Smooth muscle cell (in vitro differentiated cells): ENCODE measurements around the gene PCSK9. TPM values are rescaled to one million over a fixed set of nuclear protein-coding genes. Genes with fewer than 3 reads are reported as not detected.

Source experiments
- DNase-seq: peaks from one replicate; lab custom pipeline; 2025; ENCODE audit not compliant: unreplicated experiment; lab: John Stamatoyannopoulos, UW
- H2AFZ ChIP-seq: fragments of 200-600 bp; sonication (generic); 2 replicates; pipeline ENCODE4 v1.6.0; 2016; ENCODE audit warnings: antibody characterized with exemption, low read depth, mild to moderate bottlenecking
- H3F3A ChIP-seq: fragments of 200-600 bp; sonication (generic); 2 replicates; pipeline ENCODE4 v1.6.0; 2017; ENCODE audit warnings: antibody characterized with exemption, low read depth
- H3K27ac ChIP-seq: fragments of 200-600 bp; sonication (generic); 2 replicates; pipeline ENCODE4 v1.5.1; 2016; ENCODE audit warnings: low read depth, mild to moderate bottlenecking
- H3K27me3 ChIP-seq: fragments of 200-600 bp; sonication (generic); 2 replicates; pipeline ENCODE4 v1.6.1; 2016; ENCODE audit warnings: low read depth, mild to moderate bottlenecking
- H3K36me3 ChIP-seq: fragments of 200-600 bp; sonication (generic); 2 replicates; pipeline ENCODE4 v1.5.1; 2016; ENCODE audit warnings: low read depth
- H3K4me1 ChIP-seq: fragments of 200-600 bp; sonication (generic); 2 replicates; pipeline ENCODE4 v1.5.1; 2016; ENCODE audit warnings: low read depth
- H3K4me2 ChIP-seq: fragments of 200-600 bp; sonication (generic); 2 replicates; pipeline ENCODE4 v1.6.0; 2016; ENCODE audit warnings: mild to moderate bottlenecking
- H3K4me3 ChIP-seq: fragments of 200-600 bp; sonication (generic); 2 replicates; pipeline ENCODE4 v1.5.1; 2016; ENCODE audit warnings: mild to moderate bottlenecking
- H3K79me2 ChIP-seq: fragments of 200-600 bp; sonication (generic); 2 replicates; pipeline ENCODE4 v1.6.0; 2016; ENCODE audit warnings: low read depth, mild to moderate bottlenecking
- H3K9ac ChIP-seq: fragments of 200-600 bp; sonication (generic); 2 replicates; pipeline ENCODE4 v1.6.0; 2016; ENCODE audit warnings: low read depth
- H3K9me3 ChIP-seq: fragments of 200-600 bp; sonication (generic); replicated peaks from 2 replicates; pipeline ENCODE4 v1.5.1; 2016; ENCODE audit warnings: low read depth
- H4K20me1 ChIP-seq: fragments of 200-600 bp; sonication (generic); 2 replicates; pipeline ENCODE4 v1.6.0; 2016; ENCODE audit warnings: low read depth
- WGBS: methylation state at CpG from one replicate; pipeline ENCODE4 v1.1.7; 2016; ENCODE audit warnings: low lambda C conversion rate; 5-methylcytosine and 5-hydroxymethylcytosine counted together
- polyA plus RNA-seq: library from polyadenylated mRNA; unstranded; fragments of >200 nt; fragmentation: Nextera tagmentation; extraction: Ambion mirVana; gene quantifications from 2 replicates; pipeline ENCODE4 v1.2.1, GENCODE V29; 2016
- total RNA-seq: library from RNA; depleted of rRNA; stranded (reverse); fragments of >200 nt; gene quantifications from 2 replicates; pipeline ENCODE4 v1.2.3, GENCODE V29; 2014
- TF ChIP-seq, protein P1 (sequence below): fragments of 200-600 bp; sonication (generic); IDR thresholded peaks from 2 replicates; pipeline ENCODE4 v1.5.1; 2017; ENCODE audit warnings: borderline replicate concordance, mild to moderate bottlenecking, antibody characterized with exemption; ENCODE audit not compliant: insufficient read depth, poor library complexity, severe bottlenecking

PCSK9 gene
- total and polyA plus RNA-seq, 2 experiments from 2014 or later = 0.18 to 0.70 TPM

DNA sequence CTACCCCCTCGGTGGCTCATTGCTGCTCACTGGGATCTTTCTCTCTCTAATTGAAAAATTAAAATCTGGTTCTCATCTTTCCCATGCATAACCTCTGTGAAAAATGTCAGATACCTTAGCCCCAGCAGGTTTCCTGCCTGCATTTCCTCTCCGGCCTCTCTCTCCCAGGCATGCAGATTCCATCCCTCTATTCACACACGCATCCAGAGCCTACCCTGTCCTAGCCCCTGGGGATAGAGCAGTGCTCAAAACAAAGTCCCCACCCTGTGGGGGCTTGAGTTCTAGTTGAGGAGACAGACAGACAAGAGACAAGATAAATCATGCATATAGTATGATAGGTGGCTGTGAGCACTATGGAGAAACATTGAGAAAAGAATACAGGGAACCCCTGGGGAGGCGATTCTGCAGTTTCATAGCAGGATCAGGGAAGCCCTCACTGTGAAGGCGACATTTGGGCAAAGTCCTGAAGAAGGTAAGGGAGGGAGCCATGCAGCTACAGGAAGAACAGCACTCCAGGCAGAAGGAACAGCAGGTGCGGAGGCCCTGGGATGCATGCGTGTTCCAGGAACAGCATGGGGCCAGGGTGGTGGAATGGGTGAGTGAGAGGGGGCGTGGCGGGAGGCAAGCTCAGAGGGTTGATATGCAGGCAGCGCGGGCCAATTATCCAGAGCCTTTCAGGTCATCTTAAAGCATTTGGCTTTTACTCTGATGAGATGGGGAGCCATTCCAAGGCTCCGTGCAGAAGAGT, 44.2 kb upstream of the PCSK9 start:
- Histone ChIP-seq H3K4me2 (no peak overlapping the region), H3K27ac (no peak overlapping the region), H3K36me3 (no peaks in the 10 kb centered on the region), H3K79me2 (no peaks in the 10 kb centered on the region), H3K4me3 (no peak overlapping the region), H2AFZ (no peak overlapping the region), H3F3A (no peaks in the 10 kb centered on the region), H4K20me1 (no peaks in the 10 kb centered on the region), H3K4me1 (no peaks in the 10 kb centered on the region), H3K9me3 (no peaks in the 10 kb centered on the region), H3K9ac (no peak overlapping the region), H3K27me3 (peaks cover 52% of the 10 kb centered on the region)
- no peak for DNase-seq
- WGBS = 44% methylated on average over 12 of the region's 12 CpGs
- TF ChIP-seq, protein P1, sequence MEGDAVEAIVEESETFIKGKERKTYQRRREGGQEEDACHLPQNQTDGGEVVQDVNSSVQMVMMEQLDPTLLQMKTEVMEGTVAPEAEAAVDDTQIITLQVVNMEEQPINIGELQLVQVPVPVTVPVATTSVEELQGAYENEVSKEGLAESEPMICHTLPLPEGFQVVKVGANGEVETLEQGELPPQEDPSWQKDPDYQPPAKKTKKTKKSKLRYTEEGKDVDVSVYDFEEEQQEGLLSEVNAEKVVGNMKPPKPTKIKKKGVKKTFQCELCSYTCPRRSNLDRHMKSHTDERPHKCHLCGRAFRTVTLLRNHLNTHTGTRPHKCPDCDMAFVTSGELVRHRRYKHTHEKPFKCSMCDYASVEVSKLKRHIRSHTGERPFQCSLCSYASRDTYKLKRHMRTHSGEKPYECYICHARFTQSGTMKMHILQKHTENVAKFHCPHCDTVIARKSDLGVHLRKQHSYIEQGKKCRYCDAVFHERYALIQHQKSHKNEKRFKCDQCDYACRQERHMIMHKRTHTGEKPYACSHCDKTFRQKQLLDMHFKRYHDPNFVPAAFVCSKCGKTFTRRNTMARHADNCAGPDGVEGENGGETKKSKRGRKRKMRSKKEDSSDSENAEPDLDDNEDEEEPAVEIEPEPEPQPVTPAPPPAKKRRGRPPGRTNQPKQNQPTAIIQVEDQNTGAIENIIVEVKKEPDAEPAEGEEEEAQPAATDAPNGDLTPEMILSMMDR = no peak

DNA sequence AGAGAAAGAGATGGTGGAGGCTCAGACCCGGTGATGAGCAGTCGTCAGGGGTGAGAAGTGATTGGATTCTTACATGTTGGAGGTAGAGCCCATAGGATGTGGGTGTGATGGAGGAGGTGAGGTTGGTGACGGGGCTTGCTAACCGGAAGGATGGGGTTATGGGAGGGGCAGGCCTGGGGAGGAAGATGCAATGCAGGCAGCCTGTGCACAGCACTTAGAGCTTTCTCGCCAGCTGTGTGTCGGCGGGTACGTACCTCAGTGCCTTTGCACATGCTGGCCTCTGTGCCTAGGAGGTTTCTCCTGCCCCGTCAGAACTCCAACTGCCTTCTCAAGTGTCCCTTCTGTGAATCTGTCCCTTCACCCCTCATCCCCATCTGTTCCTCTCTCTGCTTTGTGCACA, 43.5 kb upstream of the PCSK9 start:
- Histone ChIP-seq H3K9ac (no peak overlapping the region), H3K27me3 (peaks cover 52% of the 10 kb centered on the region), H3K4me1 (no peaks in the 10 kb centered on the region), H3K4me3 (no peak overlapping the region), H3K27ac (no peak overlapping the region), H3K79me2 (no peaks in the 10 kb centered on the region), H4K20me1 (no peaks in the 10 kb centered on the region), H3F3A (no peaks in the 10 kb centered on the region), H3K4me2 (no peak overlapping the region), H3K9me3 (no peaks in the 10 kb centered on the region), H2AFZ (no peak overlapping the region), H3K36me3 (no peaks in the 10 kb centered on the region)
- TF ChIP-seq, protein P1 = no peak
- 75% methylated on average over 9 of the region's 9 CpGs for WGBS
- no peak for DNase-seq

DNA sequence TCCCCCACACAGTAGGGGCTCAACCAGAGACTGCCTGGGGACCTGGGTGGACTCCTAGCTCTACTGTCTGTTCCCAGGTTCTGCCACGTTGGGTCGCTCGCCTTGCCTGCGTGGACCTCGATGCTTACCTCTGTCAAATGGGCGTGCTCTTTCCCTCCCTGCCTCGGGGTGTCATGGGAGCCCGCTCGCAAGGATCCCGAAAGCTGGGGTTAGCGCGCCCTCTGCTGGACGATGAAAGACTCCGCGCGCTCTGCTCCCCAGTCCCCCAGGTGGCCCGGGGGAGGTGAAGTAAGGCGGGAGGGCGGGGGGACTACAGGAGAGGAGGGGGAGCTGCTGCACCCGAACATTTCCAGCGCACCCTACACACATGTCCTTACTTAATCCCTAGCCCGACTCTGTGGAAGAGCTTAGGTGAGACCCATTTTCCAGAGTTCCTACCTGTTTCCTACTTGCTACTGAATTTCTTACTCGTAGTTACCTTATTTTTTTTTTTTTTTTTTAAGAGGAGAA, 42.9 kb upstream of the PCSK9 start:
- no peak overlapping the region for H3K27ac ChIP-seq
- no peaks in the 10 kb centered on the region for H3K4me1 ChIP-seq
- no peaks in the 10 kb centered on the region for H3F3A ChIP-seq
- H3K4me3 ChIP-seq = peak overlapping the region; percentile 40
- H4K20me1 ChIP-seq = no peaks in the 10 kb centered on the region
- WGBS = 2% methylated on average over 17 of the region's 23 CpGs
- no peak for DNase-seq
- H2AFZ ChIP-seq = no peak overlapping the region
- H3K79me2 ChIP-seq = no peaks in the 10 kb centered on the region
- H3K9ac ChIP-seq = no peak overlapping the region
- TF ChIP-seq, protein P1 = peak; percentile 84
- no peaks in the 10 kb centered on the region for H3K9me3 ChIP-seq
- peak overlapping the region; percentile 81 for H3K4me2 ChIP-seq
- H3K27me3 ChIP-seq = peaks cover 52% of the 10 kb centered on the region
- no peaks in the 10 kb centered on the region for H3K36me3 ChIP-seq
